Measurements from ENCODE around the gene STARD10. TPM values are rescaled to one million over a fixed set of nuclear protein-coding genes. Genes with fewer than 3 reads are reported as not detected.

STARD10 gene
- total RNA-seq, 1 experiment from 2014 or later = 58.4 TPM

DNA sequence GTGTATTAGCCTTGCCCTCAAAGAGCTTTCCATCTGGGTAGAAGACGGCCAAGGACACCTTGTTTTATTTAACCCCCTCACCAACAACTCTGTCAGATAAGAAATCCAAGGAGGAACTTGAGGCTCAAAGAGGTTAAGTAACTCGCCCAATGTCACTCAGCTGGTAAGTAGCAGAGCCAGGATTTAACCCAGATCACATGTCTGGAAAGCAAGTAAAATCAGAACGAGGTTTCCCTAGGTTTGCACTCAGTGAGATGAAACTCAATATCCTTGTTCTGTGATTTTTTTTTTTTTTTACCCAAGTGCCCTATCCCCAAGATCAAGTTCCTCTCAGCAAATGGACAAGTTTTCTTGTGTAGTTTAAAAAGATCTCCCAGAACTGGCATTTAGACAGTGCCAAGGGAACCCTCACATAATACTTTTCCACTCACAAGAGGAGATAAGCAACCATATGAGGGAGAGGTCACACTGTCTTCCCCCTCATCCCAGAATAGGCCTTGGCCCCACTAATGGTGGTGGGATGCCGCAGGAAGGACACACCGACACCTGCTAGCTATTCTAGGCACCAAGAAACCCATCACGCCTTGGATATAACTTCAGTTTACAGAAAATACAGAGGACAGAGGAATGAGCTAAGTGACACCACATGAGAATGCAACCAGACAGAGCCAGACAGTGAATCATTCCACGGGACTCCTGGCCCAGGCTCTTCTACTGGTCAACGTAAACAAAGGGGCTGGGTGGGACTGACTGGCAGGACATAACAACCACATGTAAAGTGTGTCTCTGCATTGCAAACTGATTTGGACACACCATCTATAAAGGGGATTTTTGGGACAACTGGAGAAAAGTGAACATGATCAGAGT lies 33.1 kb downstream of the STARD10 start:
- ATAC-seq (no peak), DNase-seq (ENCODE audit: low read depth, low spot score) (no peak)
- H3K27me3 ChIP-seq (ENCODE audit: insufficient read depth, low read length) = no peaks in the 10 kb centered on the region
- no peak overlapping the region for H3K4me2 ChIP-seq (ENCODE audit: low read length)
- no peak overlapping the region for H3K27ac ChIP-seq (ENCODE audit: low read depth, low read length)
- POLR2A ChIA-PET = no interaction called here
- RAD21 ChIA-PET (ENCODE audit: low non-redundant PET in 1 of 2, low total read pairs in 2 of 2, uncharacterized antibody in 2 of 2, unreplicated experiment in 2 of 2) = no interaction called here
- H3K4me1 ChIP-seq (ENCODE audit: control insufficient read depth in 1 of 2, insufficient read depth in 2 of 2, low read length in 2 of 2) = no peaks in the 10 kb centered on the region
- no TSS peak for BruUV-seq (replicated peaks)
- 0 out of 4 replicates have a peak, but pooled peaks cover 0 to 2% of the 10 kb centered on the region in 2 experiments for H3K36me3 ChIP-seq (ENCODE audit: control insufficient read depth in 1 of 2, insufficient read depth in 2 of 2, low read length in 2 of 2)
- no peaks in the 10 kb centered on the region for H4K20me1 ChIP-seq (ENCODE audit: insufficient read depth)
- H3K9me2 ChIP-seq (ENCODE audit: insufficient read depth) = no peaks in the 10 kb centered on the region
- no peaks in the 10 kb centered on the region for H3K9me3 ChIP-seq (ENCODE audit: control insufficient read depth in 1 of 2, insufficient read depth in 1 of 2, low read depth in 1 of 2, low read length in 2 of 2)
- CTCF ChIA-PET = no interaction called here
- H2AFZ ChIP-seq (ENCODE audit: low read depth, low read length, poor library complexity, severe bottlenecking) = no peak overlapping the region
- no peaks in the 10 kb centered on the region for H3K79me2 ChIP-seq (ENCODE audit: insufficient read depth, low read length)
- intact Hi-C loops (cut with micrococcal nuclease) = no loop called here
- TF ChIP-seq, protein P1, sequence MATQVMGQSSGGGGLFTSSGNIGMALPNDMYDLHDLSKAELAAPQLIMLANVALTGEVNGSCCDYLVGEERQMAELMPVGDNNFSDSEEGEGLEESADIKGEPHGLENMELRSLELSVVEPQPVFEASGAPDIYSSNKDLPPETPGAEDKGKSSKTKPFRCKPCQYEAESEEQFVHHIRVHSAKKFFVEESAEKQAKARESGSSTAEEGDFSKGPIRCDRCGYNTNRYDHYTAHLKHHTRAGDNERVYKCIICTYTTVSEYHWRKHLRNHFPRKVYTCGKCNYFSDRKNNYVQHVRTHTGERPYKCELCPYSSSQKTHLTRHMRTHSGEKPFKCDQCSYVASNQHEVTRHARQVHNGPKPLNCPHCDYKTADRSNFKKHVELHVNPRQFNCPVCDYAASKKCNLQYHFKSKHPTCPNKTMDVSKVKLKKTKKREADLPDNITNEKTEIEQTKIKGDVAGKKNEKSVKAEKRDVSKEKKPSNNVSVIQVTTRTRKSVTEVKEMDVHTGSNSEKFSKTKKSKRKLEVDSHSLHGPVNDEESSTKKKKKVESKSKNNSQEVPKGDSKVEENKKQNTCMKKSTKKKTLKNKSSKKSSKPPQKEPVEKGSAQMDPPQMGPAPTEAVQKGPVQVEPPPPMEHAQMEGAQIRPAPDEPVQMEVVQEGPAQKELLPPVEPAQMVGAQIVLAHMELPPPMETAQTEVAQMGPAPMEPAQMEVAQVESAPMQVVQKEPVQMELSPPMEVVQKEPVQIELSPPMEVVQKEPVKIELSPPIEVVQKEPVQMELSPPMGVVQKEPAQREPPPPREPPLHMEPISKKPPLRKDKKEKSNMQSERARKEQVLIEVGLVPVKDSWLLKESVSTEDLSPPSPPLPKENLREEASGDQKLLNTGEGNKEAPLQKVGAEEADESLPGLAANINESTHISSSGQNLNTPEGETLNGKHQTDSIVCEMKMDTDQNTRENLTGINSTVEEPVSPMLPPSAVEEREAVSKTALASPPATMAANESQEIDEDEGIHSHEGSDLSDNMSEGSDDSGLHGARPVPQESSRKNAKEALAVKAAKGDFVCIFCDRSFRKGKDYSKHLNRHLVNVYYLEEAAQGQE (IDR thresholded peaks at IDR 0.05; ENCODE audit: low read depth) = no peak
- TF ChIP-seq JUND (IDR thresholded peaks at IDR 0.05) (no peak), SIN3A (IDR thresholded peaks at IDR 0.05; ENCODE audit: low read depth) (no peak), SRF (IDR thresholded peaks at IDR 0.05; ENCODE audit: low read depth) (no peak), POLR2A (IDR thresholded peaks at IDR 0.05; ENCODE audit: borderline replicate concordance, extremely low read depth, insufficient read depth, insufficient read length) (no peak), TCF7L2 (IDR thresholded peaks at IDR 0.05; ENCODE audit: borderline replicate concordance, extremely low read depth, insufficient read depth, insufficient read length) (no peak), ZFX (IDR thresholded peaks at IDR 0.05) (no peak), CEBPB (IDR thresholded peaks at IDR 0.05; ENCODE audit: low read depth) (no peak), EZH2 (IDR thresholded peaks at IDR 0.05) (no peak)
- TF ChIP-seq, protein P2, sequence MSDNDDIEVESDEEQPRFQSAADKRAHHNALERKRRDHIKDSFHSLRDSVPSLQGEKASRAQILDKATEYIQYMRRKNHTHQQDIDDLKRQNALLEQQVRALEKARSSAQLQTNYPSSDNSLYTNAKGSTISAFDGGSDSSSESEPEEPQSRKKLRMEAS (IDR thresholded peaks at IDR 0.05) = no peak
- no peak overlapping the region for H3K9ac ChIP-seq (ENCODE audit: low read length)
- no peak overlapping the region for H3K4me3 ChIP-seq (replicated peaks in 1 of 2; ENCODE audit: low read depth in 1 of 2, low read length in 2 of 2)

All from HCT116 (cell line).